Tibial artery (tissue), 4 donors: ENCODE data around the gene C2orf76.

Experiments used
- DNase-seq, 2 donors: peaks; one replicate each; pipeline ENCODE4 v3.0.0-alpha.2; 2019
- H3K27ac ChIP-seq, 2 donors: fragments of 200-600 bp; sonication (generic) in 1 of 2; 1 replicate in 1 of 2; 2 replicates in 1 of 2; pipeline ENCODE4 v1.5.1; 2018 to 2019; ENCODE audit warnings: mild to moderate bottlenecking in 1 of 2
- H3K27me3 ChIP-seq, 2 donors: fragments of 200-600 bp; sonication (generic) in 1 of 2; one replicate each; pipeline versions ENCODE4 v1.5.1 to v1.6.0; 2016 to 2019
- H3K36me3 ChIP-seq, 3 donors: fragments of 200-600 bp; sonication (generic) in 2 of 3; one replicate each; pipeline ENCODE4 v1.5.1; 2016 to 2019; ENCODE audit warnings: mild to moderate bottlenecking in 2 of 3
- H3K4me1 ChIP-seq, 4 donors: fragments of 200-600 bp; sonication (generic) in 2 of 4; 1 replicate in 3 of 4; 2 replicates in 1 of 4; pipeline ENCODE4 v1.5.1; 2016 to 2019
- H3K4me3 ChIP-seq, 2 donors: fragments of 200-600 bp; sonication (generic) in 1 of 2; 1 replicate in 1 of 2; 2 replicates in 1 of 2; pipeline ENCODE4 v1.5.1; 2018 to 2019; ENCODE audit warnings: mild to moderate bottlenecking in 2 of 2
- H3K9me3 ChIP-seq, 3 donors: fragments of 200-600 bp; sonication (generic) in 1 of 3; one replicate each; pipeline ENCODE4 v1.5.1; 2016 to 2019
- intact Hi-C: fragments of 100-400 bp; cut with DNase I; formaldehyde crosslinking; loops from one replicate; pipeline ENCODE4 v1.15.0; 2023; ENCODE audit warnings: low total_unique reads
- TF ChIP-seq, protein P1 (sequence below), 2 experiments: fragments of 200-600 bp in 1 of 2; fragments of 450-650 bp in 1 of 2; IDR thresholded peaks; one replicate each; pipeline ENCODE4 v1.5.1; 2017 to 2019; ENCODE audit warnings: antibody characterized with exemption in 2 of 2, mild to moderate bottlenecking in 1 of 2, moderate library complexity in 1 of 2

The C2orf76 gene

GRCh38 chr2:119365436-119365835, 1.2 kb downstream of the C2orf76 start:
- intact Hi-C loops, result no loop called here
- no peak for DNase-seq
- Histone ChIP-seq H3K36me3 (peaks cover 12 to 18% (median 17%) of the 10 kb centered on the region in 3 donors), H3K27ac (peak overlapping the region in 1 of 2 donors; percentile 80), H3K4me3 (peak overlapping the region; percentile 67 to 75), H3K27me3 (no peaks in the 10 kb centered on the region), H3K9me3 (no peaks in the 10 kb centered on the region), H3K4me1 (peaks cover 0 to 28% (median 20%) of the 10 kb centered on the region in 4 donors)
- TF ChIP-seq, protein P1, sequence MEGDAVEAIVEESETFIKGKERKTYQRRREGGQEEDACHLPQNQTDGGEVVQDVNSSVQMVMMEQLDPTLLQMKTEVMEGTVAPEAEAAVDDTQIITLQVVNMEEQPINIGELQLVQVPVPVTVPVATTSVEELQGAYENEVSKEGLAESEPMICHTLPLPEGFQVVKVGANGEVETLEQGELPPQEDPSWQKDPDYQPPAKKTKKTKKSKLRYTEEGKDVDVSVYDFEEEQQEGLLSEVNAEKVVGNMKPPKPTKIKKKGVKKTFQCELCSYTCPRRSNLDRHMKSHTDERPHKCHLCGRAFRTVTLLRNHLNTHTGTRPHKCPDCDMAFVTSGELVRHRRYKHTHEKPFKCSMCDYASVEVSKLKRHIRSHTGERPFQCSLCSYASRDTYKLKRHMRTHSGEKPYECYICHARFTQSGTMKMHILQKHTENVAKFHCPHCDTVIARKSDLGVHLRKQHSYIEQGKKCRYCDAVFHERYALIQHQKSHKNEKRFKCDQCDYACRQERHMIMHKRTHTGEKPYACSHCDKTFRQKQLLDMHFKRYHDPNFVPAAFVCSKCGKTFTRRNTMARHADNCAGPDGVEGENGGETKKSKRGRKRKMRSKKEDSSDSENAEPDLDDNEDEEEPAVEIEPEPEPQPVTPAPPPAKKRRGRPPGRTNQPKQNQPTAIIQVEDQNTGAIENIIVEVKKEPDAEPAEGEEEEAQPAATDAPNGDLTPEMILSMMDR (IDR thresholded peaks at IDR 0.05), result no peak

GRCh38 chr2:119364798-119365197, 1.8 kb downstream of the C2orf76 start:
- intact Hi-C loops, result no loop called here
- H3K4me1 ChIP-seq, result peaks cover 0 to 28% (median 20%) of the 10 kb centered on the region in 4 donors
- TF ChIP-seq, protein P1 (IDR thresholded peaks at IDR 0.05), result no peak
- H3K36me3 ChIP-seq, result peaks cover 8 to 13% (median 12%) of the 10 kb centered on the region in 3 donors
- no peak for DNase-seq
- no peak overlapping the region for H3K27ac ChIP-seq
- H3K27me3 ChIP-seq, result no peaks in the 10 kb centered on the region
- H3K4me3 ChIP-seq, result no peak overlapping the region
- no peaks in the 10 kb centered on the region for H3K9me3 ChIP-seq

DNA sequence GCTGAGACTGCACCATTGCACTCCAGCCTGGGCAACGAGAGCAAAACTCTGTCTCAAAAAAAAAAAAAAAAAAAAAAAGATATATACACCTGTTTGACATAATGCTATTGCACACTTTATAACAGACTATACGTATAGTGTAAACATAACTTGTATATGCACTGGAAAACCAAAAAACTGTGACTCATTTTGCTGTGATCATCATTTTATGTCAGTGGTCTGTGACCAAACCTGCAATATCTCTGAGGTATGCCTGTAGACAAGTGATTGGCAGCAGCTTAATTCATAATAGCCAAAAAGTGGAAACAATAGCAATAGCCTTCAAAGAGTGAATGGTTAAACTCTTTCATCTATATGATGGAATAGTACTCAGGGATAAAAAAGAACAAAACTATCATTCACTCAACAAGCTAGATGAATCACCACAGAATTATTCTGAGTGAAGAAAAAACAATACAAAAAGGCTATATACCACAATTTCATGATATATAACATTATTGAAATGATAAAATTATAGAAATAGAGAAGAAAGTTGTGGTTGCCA, 6.1 kb downstream of the C2orf76 start:
- H3K36me3 ChIP-seq, result no peaks in the 10 kb centered on the region
- H3K27ac ChIP-seq, result no peak overlapping the region
- DNase-seq, result no peak
- peaks cover 0 to 23% (median 5%) of the 10 kb centered on the region in 4 donors for H3K4me1 ChIP-seq
- TF ChIP-seq, protein P1 (IDR thresholded peaks at IDR 0.05), result no peak
- H3K9me3 ChIP-seq, result no peaks in the 10 kb centered on the region
- intact Hi-C loops, result no loop called here
- no peaks in the 10 kb centered on the region for H3K27me3 ChIP-seq
- no peak overlapping the region for H3K4me3 ChIP-seq

GRCh38 chr2:119359774-119360173, 6.9 kb downstream of the C2orf76 start:
- H3K36me3 ChIP-seq, result no peaks in the 10 kb centered on the region
- no peaks in the 10 kb centered on the region for H3K9me3 ChIP-seq
- no peak for DNase-seq
- H3K27ac ChIP-seq, result no peak overlapping the region
- H3K4me1 ChIP-seq, result peaks cover 0 to 16% (median 4%) of the 10 kb centered on the region in 4 donors
- no peaks in the 10 kb centered on the region for H3K27me3 ChIP-seq
- intact Hi-C loops, result no loop called here
- no peak overlapping the region for H3K4me3 ChIP-seq
- TF ChIP-seq, protein P1 (IDR thresholded peaks at IDR 0.05), result no peak

DNA sequence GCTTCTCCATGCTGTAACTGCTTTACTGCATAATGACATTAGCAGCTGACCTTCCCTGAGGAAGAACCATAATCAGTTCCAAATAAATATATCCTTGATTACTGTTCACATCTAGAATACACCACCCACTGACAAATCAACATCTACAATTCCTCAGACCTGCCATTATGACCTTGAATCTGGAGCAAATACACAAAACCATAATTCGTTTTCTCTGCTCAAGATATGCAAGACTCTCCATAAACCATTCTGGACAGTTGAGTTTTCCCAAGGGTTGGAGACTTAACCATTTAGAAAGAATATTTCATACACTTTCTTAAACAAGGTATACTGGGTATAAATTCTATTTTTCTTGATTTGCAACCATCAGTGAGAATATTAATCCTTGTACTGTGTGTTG, 11.8 kb downstream of the C2orf76 start:
- no peaks in the 10 kb centered on the region for H3K36me3 ChIP-seq
- intact Hi-C loops, result no loop called here
- no peaks in the 10 kb centered on the region for H3K9me3 ChIP-seq
- H3K4me1 ChIP-seq, result peaks cover 0 to 28% (median 7%) of the 10 kb centered on the region in 4 donors
- no peak for DNase-seq
- no peak overlapping the region for H3K4me3 ChIP-seq
- TF ChIP-seq, protein P1 (IDR thresholded peaks at IDR 0.05), result no peak
- H3K27ac ChIP-seq, result no peak overlapping the region
- no peaks in the 10 kb centered on the region for H3K27me3 ChIP-seq

DNA sequence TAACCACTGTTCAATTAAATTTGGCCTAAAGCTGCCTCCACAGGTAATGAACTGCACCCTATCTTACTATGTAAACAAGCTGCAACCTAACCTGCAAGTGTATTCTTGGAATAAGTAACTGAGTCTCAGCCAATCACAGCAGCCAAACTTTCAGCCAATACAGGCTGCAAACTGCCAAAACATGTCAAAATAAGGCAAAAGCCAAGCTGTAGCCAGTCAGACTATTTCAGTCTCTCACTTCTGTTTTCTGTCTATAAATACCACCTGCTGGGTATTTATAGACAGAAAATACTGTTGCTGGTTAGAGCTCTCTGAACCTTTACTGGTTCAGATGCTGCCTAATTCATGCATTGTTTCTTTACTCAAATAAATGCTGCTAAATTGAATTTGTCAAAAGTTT, 14.3 kb downstream of the C2orf76 start:
- Histone ChIP-seq H3K27ac (no peak overlapping the region), H3K4me3 (no peak overlapping the region), H3K27me3 (no peaks in the 10 kb centered on the region), H3K36me3 (no peaks in the 10 kb centered on the region), H3K9me3 (no peaks in the 10 kb centered on the region), H3K4me1 (peaks cover 0 to 23% (median 7%) of the 10 kb centered on the region in 4 donors)
- TF ChIP-seq, protein P1 (IDR thresholded peaks at IDR 0.05), result peak in 1 of 2 experiments; percentile 15
- no peak for DNase-seq
- intact Hi-C loops, result no loop called here
